Endothelial cell of umbilical vein (primary cell): ENCODE measurements around the gene LTA4H. TPM values are rescaled to one million over a fixed set of nuclear protein-coding genes. Genes with fewer than 3 reads are reported as not detected.

Experiments
- BruUV-seq: library from RNA; stranded (reverse); fragments of 400-500 nt; replicated peaks from 2 replicates; lab custom pipeline; 2021; lab: Mats Ljungman, UMichigan
- CTCF ChIA-PET: fragments of 300-600, 350-600 bp; sonication (Branson Sonifier 250); formaldehyde crosslinking; loops from one replicate; lab custom pipeline; 2021; ENCODE audit warnings: antibody characterized with exemption, inconsistent platforms; lab: Charles Lee
- POLR2A ChIA-PET: fragments of 300-600, 350-600 bp; sonication (Branson Sonifier 250); formaldehyde crosslinking; loops from one replicate; lab custom pipeline; 2021; ENCODE audit warnings: antibody characterized with exemption, inconsistent platforms; lab: Charles Lee
- DNase-seq: peaks from one replicate; pipeline ENCODE4 v3.0.0-alpha.2; 2011; ENCODE audit warnings: low read depth, low spot score
- FAIRE-seq: peaks from 2 replicates; lab custom pipeline; 2011; peaks lifted over from hg19 to GRCh38; lab: Jason Lieb, UNC
- H2AFZ ChIP-seq: 2 replicates; pipeline ENCODE4 v1.6.0; 2012; ENCODE audit warnings: low read depth, low read length, control low read depth, inconsistent platforms
- H3K27ac ChIP-seq: 2 replicates; pipeline ENCODE4 v1.5.1; 2011; ENCODE audit warnings: low read depth, mild to moderate bottlenecking, control low read depth, low read length, moderate library complexity; ENCODE audit not compliant: insufficient read depth
- H3K27me3 ChIP-seq, 2 experiments: 2 replicates each; pipeline versions ENCODE4 v1.6.0 to v1.6.1; 2011; ENCODE audit warnings: low read length in 2 of 2, mixed read lengths in 1 of 2; ENCODE audit not compliant: control insufficient read depth in 2 of 2, insufficient read depth in 2 of 2
- H3K36me3 ChIP-seq, 2 experiments: 2 replicates in 1 of 2; 3 replicates in 1 of 2; pipeline ENCODE4 v1.5.1; 2011; ENCODE audit warnings: low read length in 2 of 2, mild to moderate bottlenecking in 1 of 2, moderate library complexity in 1 of 2; ENCODE audit not compliant: control insufficient read depth in 2 of 2, insufficient read depth in 2 of 2; ENCODE audit errors: extremely low read depth in 1 of 2
- H3K4me1 ChIP-seq: 3 replicates; pipeline ENCODE4 v1.5.1; 2011; ENCODE audit warnings: mild to moderate bottlenecking, low read length; ENCODE audit not compliant: control insufficient read depth, insufficient read depth; ENCODE audit errors: extremely low read depth
- H3K4me2 ChIP-seq: 2 replicates; pipeline ENCODE4 v1.6.1; 2011; ENCODE audit warnings: low read length, control low read depth, mixed read lengths; ENCODE audit not compliant: insufficient read depth
- H3K4me3 ChIP-seq, 3 experiments: fragments of 200-600 bp in 1 of 3; sonication (generic), shearing (Covaris generic) in 1 of 3; replicated peaks in 1 of 3; 2 replicates each; pipeline ENCODE4 v1.5.1; 2011 to 2016; ENCODE audit warnings: control low read depth in 3 of 3, low read length in 3 of 3, mild to moderate bottlenecking in 2 of 3, inconsistent platforms in 1 of 3, low read depth in 1 of 3, moderate library complexity in 1 of 3; ENCODE audit not compliant: insufficient read depth in 1 of 3
- H3K79me2 ChIP-seq: 2 replicates; pipeline ENCODE4 v1.6.0; 2012; ENCODE audit warnings: low read length, inconsistent platforms; ENCODE audit not compliant: control insufficient read depth, insufficient read depth
- H3K9ac ChIP-seq: replicated peaks from 2 replicates; pipeline ENCODE3; 2011; ENCODE audit warnings: low read length, control low read depth; ENCODE audit not compliant: insufficient read depth; ENCODE audit errors: extremely low read depth
- H3K9me1 ChIP-seq: replicated peaks from 3 replicates; pipeline ENCODE4 v1.6.0; 2011; ENCODE audit warnings: mild to moderate bottlenecking, low read length; ENCODE audit not compliant: control insufficient read depth, insufficient read depth; ENCODE audit errors: extremely low read depth
- H3K9me3 ChIP-seq: replicated peaks from 2 replicates; pipeline ENCODE4 v1.5.1; 2012; ENCODE audit warnings: low read length, inconsistent platforms; ENCODE audit not compliant: control insufficient read depth, insufficient read depth
- H4K20me1 ChIP-seq: replicated peaks from 2 replicates; pipeline ENCODE3; 2011; ENCODE audit warnings: mild to moderate bottlenecking, low read length; ENCODE audit not compliant: control insufficient read depth, insufficient read depth; ENCODE audit errors: extremely low read depth
- CTCF ChIP-seq, 2 donors: IDR thresholded peaks; 1 replicate in 1 of 2; 2 replicates in 1 of 2; pipeline ENCODE4 v1.5.1; 2011; ENCODE audit warnings: low read length in 2 of 2, mild to moderate bottlenecking in 2 of 2, moderate library complexity in 2 of 2, control low read depth in 1 of 2, inconsistent platforms in 1 of 2, low read depth in 1 of 2; ENCODE audit not compliant: insufficient read depth in 1 of 2; ENCODE audit errors: extremely low read depth in 1 of 2
- EZH2 ChIP-seq: IDR thresholded peaks from 2 replicates; pipeline ENCODE4 v1.6.1; 2012; ENCODE audit warnings: borderline replicate concordance, low read depth, mild to moderate bottlenecking, moderate library complexity, low read length, inconsistent platforms; ENCODE audit not compliant: severe bottlenecking
- FOS ChIP-seq: IDR thresholded peaks from 2 replicates; pipeline ENCODE4 v1.6.1; 2011; ENCODE audit warnings: mild to moderate bottlenecking, low read length, moderate library complexity, borderline replicate concordance; ENCODE audit not compliant: insufficient read depth
- GATA2 ChIP-seq: IDR thresholded peaks from 2 replicates; pipeline ENCODE4 v1.7.0; 2011; ENCODE audit warnings: low read depth, mild to moderate bottlenecking, moderate library complexity, mixed read lengths, low read length; ENCODE audit not compliant: insufficient read length, insufficient read depth
- JUN ChIP-seq: IDR thresholded peaks from 2 replicates; pipeline ENCODE4 v1.6.1; 2011; ENCODE audit warnings: borderline replicate concordance, low read depth; ENCODE audit not compliant: insufficient read length, insufficient read depth
- MAX ChIP-seq: IDR thresholded peaks from 2 replicates; pipeline ENCODE4 v1.6.1; 2011; ENCODE audit not compliant: insufficient read depth, insufficient read length
- POLR2A ChIP-seq: IDR thresholded peaks from 2 replicates; pipeline ENCODE4 v1.6.1; 2012; ENCODE audit warnings: low read depth, mild to moderate bottlenecking, control low read depth, low read length
- POLR2AphosphoS5 ChIP-seq: IDR thresholded peaks from 2 replicates; pipeline ENCODE4 v1.6.1; 2012; ENCODE audit warnings: low read depth, mild to moderate bottlenecking, control low read depth, low read length, moderate library complexity; ENCODE audit not compliant: insufficient read depth
- dilution Hi-C: fragments of 300-500 bp; cut with MboI; formaldehyde crosslinking; loops from one replicate; pipeline ENCODE4 v1.15.0; 2019; ENCODE audit warnings: low sequenced_read_pairs; ENCODE audit not compliant: extremely low pct_ligation_motif_present
- intact Hi-C: fragments of 100-400 bp; cut with micrococcal nuclease; formaldehyde crosslinking; loops from one replicate; pipeline ENCODE4 v1.10.0; 2022
- polyA plus RNA-seq, 4 experiments: library from polyadenylated mRNA; depleted of rRNA in 3 of 4; stranded (reverse) in 3 of 4; unstranded in 1 of 4; fragments of >200 nt; gene quantifications; 2 replicates each; pipeline versions ENCODE4 v1.2.1 to v1.2.3, GENCODE V29; 2011 to 2012; ENCODE audit warnings: missing spikeins in 1 of 4
- total RNA-seq: library from RNA; stranded (reverse); gene quantifications from 2 replicates; pipeline ENCODE4 v1.2.3, GENCODE V29; 2021

Gene LTA4H
- total and polyA plus RNA-seq, 2 donors (not counting 3 experiments of a cell fraction or from before 2014, with no cell fraction given) = 77.1 to 85.2 TPM

GRCh38 chr12:96039516-96039915 lies 4.1 kb upstream of the LTA4H start:
- no TSS peak for BruUV-seq
- CTCF ChIA-PET = no interaction called here
- Histone ChIP-seq H3K4me1 (peaks cover 6% of the 10 kb centered on the region), H3K9ac (no peak overlapping the region), H3K27me3 (no peaks in the 10 kb centered on the region), H3K36me3 (no peaks in the 10 kb centered on the region), H3K4me3 (no peak overlapping the region), H3K79me2 (no peaks in the 10 kb centered on the region), H3K9me1 (no peaks in the 10 kb centered on the region), H3K4me2 (no peak overlapping the region), H4K20me1 (no peaks in the 10 kb centered on the region), H2AFZ (no peak overlapping the region), H3K9me3 (no peaks in the 10 kb centered on the region), H3K27ac (no peak overlapping the region)
- intact Hi-C loops (no loop called here), dilution Hi-C loops (no loop called here)
- DNase-seq (no peak), FAIRE-seq (no peak)
- POLR2A ChIA-PET = no interaction called here
- TF ChIP-seq MAX (no peak), POLR2AphosphoS5 (no peak), FOS (no peak), JUN (no peak), EZH2 (no peak), GATA2 (no peak), CTCF (IDR thresholded peaks at IDR 0.05; ENCODE audit: extremely low read depth in 1 of 2, insufficient read depth in 1 of 2, low read depth in 1 of 2, low read length in 2 of 2) (no peak), POLR2A (no peak)
